Measurements from ENCODE around the gene ULK3.

Gene ULK3

GRCh38 chr15:74798388-74799254, 44.3 kb downstream of the ULK3 start:
- DNase-seq = no peak

- DNase-seq = no peak
Measured at GRCh38 chr15:74795966-74796625, 46.9 kb downstream of the ULK3 start.

GRCh38 chr15:74794970-74795349, 48.0 kb downstream of the ULK3 start:
- DNase-seq = no peak

- no peak for DNase-seq
Measured at GRCh38 chr15:74794248-74794969, 48.5 kb downstream of the ULK3 start.

GRCh38 chr15:74793135-74794028, 49.6 kb downstream of the ULK3 start:
- DNase-seq = peak; percentile 54

- no peak for DNase-seq
Measured at GRCh38 chr15:74792227-74793016, 50.5 kb downstream of the ULK3 start.

GRCh38 chr15:74791667-74792066, 51.3 kb downstream of the ULK3 start:
- no peak for DNase-seq

GRCh38 chr15:74791007-74791406, 51.9 kb downstream of the ULK3 start:
- no peak for DNase-seq

- DNase-seq = no peak
Measured at GRCh38 chr15:74790080-74790916, 52.7 kb downstream of the ULK3 start.

- DNase-seq = no peak
Measured at GRCh38 chr15:74789741-74790079, 53.2 kb downstream of the ULK3 start.

GRCh38 chr15:74789171-74789631, 53.8 kb downstream of the ULK3 start:
- no peak for DNase-seq

- DNase-seq = peak; percentile 64
Measured at GRCh38 chr15:74788683-74789151, 54.2 kb downstream of the ULK3 start.

GRCh38 chr15:74788042-74788682, 54.8 kb downstream of the ULK3 start:
- no peak for DNase-seq

GRCh38 chr15:74787251-74788041, 55.5 kb downstream of the ULK3 start:
- DNase-seq = peak; percentile 83

- peak; percentile 31 for DNase-seq
Measured at GRCh38 chr15:74786551-74787165, 56.3 kb downstream of the ULK3 start.

All from activated CD4-positive, CD25-positive, alpha-beta regulatory T cell treated with anti-CD3 and anti-CD28 coated beads, Interleukin-2, amount 50 U/mL, for 72 hours (primary cell).